AG04450 (cell line): Measurements from ENCODE around the gene RDM1. TPM values are rescaled to one million over a fixed set of nuclear protein-coding genes. Genes with fewer than 3 reads are reported as not detected.

Source experiments
- CTCF ChIA-PET: fragments of 300-600, 350-600 bp; formaldehyde crosslinking; extraction: SDS; loops from one replicate; lab custom pipeline; 2022; ENCODE audit warnings: antibody characterized with exemption, inconsistent platforms; lab: Charles Lee
- POLR2A ChIA-PET: fragments of 350-600 bp; formaldehyde crosslinking; extraction: SDS; loops from one replicate; lab custom pipeline; 2021; ENCODE audit warnings: antibody characterized with exemption, inconsistent platforms; lab: Yijun Ruan, JAX
- DNase-seq: peaks from one replicate; pipeline ENCODE4 v3.0.0-alpha.2; 2011; ENCODE audit warnings: low read depth, low spot score
- H3K27ac ChIP-seq: one replicate; pipeline ENCODE4 v1.5.1; 2012; ENCODE audit warnings: low read depth, low read length, control low read depth
- H3K27me3 ChIP-seq: one replicate; pipeline ENCODE4 v1.6.0; 2012; ENCODE audit warnings: low read length; ENCODE audit not compliant: control insufficient read depth, insufficient read depth
- H3K4me3 ChIP-seq: 2 replicates; pipeline ENCODE4 v1.5.1; 2011; ENCODE audit warnings: mild to moderate bottlenecking, low read depth, low read length, control low read depth
- H3K9me3 ChIP-seq: 2 replicates; pipeline ENCODE4 v1.5.1; 2012; ENCODE audit warnings: low read length; ENCODE audit not compliant: control insufficient read depth, insufficient read depth
- polyA plus RNA-seq: library from polyadenylated mRNA; depleted of rRNA; stranded (reverse); fragments of >200 nt; gene quantifications from 2 replicates; pipeline ENCODE4 v1.2.3, GENCODE V29; 2011
- TF ChIP-seq, protein P1 (sequence below): IDR thresholded peaks from 2 replicates; pipeline ENCODE4 v1.5.1; 2011; ENCODE audit warnings: low read depth, low read length, control low read depth, inconsistent platforms

Gene RDM1
- polyA plus RNA-seq, 1 experiment, result not detected

DNA sequence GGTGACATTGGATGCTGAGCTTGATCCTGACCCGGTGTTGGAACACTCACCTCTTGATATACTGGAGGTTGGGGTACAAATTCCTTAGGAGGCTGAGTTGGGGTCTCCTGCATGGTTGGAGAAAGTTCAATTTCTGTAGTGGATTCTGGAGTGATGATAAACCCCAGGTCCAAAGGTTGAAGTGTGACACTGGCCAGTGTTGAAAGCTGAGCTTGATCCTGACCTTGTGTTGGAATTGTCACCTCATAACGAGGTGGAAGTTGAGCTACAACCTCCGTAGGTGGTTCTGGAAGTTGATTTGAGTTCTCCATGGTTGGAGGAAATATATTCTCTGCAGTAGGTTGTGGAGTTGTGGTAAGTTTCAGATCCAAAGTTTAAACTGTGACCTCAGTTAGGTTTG, 21.2 kb downstream of the RDM1 start:
- H3K27me3 ChIP-seq, result peaks cover 3% of the 10 kb centered on the region
- H3K27ac ChIP-seq, result no peak overlapping the region
- H3K4me3 ChIP-seq, result no peak overlapping the region
- no peak for DNase-seq
- CTCF ChIA-PET, result no interaction called here
- TF ChIP-seq, protein P1, sequence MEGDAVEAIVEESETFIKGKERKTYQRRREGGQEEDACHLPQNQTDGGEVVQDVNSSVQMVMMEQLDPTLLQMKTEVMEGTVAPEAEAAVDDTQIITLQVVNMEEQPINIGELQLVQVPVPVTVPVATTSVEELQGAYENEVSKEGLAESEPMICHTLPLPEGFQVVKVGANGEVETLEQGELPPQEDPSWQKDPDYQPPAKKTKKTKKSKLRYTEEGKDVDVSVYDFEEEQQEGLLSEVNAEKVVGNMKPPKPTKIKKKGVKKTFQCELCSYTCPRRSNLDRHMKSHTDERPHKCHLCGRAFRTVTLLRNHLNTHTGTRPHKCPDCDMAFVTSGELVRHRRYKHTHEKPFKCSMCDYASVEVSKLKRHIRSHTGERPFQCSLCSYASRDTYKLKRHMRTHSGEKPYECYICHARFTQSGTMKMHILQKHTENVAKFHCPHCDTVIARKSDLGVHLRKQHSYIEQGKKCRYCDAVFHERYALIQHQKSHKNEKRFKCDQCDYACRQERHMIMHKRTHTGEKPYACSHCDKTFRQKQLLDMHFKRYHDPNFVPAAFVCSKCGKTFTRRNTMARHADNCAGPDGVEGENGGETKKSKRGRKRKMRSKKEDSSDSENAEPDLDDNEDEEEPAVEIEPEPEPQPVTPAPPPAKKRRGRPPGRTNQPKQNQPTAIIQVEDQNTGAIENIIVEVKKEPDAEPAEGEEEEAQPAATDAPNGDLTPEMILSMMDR, result no peak
- no peaks in the 10 kb centered on the region for H3K9me3 ChIP-seq
- POLR2A ChIA-PET, result no interaction called here

DNA sequence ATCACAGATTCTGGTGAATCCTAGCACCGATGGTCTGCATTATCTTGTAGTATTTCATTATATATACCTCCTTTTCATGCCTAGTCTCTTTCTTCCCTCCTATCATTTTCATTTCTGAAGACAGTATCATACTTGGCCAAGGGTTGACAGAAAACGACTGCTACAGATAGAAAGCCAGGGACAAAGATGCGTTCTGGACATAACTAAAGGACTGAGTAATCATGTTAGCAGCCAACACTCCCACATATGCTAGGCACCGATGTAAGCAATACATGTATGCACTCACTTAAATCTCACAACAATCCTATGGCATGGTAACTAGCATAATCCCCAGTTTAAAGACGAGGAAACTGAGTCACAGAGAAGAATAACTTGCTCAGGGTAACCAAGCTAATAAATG, 22.9 kb downstream of the RDM1 start:
- Histone ChIP-seq H3K27me3 (peaks cover 3% of the 10 kb centered on the region), H3K9me3 (no peaks in the 10 kb centered on the region), H3K27ac (no peak overlapping the region), H3K4me3 (no peak overlapping the region)
- no peak for DNase-seq
- TF ChIP-seq, protein P1, result no peak
- ChIA-PET CTCF (no interaction called here), POLR2A (interaction anchor here (1.1 kb wide), 1 partner anchor 98 kb away, joined by 3 read pairs; the partner anchor contains the start of gene TAF15)

DNA sequence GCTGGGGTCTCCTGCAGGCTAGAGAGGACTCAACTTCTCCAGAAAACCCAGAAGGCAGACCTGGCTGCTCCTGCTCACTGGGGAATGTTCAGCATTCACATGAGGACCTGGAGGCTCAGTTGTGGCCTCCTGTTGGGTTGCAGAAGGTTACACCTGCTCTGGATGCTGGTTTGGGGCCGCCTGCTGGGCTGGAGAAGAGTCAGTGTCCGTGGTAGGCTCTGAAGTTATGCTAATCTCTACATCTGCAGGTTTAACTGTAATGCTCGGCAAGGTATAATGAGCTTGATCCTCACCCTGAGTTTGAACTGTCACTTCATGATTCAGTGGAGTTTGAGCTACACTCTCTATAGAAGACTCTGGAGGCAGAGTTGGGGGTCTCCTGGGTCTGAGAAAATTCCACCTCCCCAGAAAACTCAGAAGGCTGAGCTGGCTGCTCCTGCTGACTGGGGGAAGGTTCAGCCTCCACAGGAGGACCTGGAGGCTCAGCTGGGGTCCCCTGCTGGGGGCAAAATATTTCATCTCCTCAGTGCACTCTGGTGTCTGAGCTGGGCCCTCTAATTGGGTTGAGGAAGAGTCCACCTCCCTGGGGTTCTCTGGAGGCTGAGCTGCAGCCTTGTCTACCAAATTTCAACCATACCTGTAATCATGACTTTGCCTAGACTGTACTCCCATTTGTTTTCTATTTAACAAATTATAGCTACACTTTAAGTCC, 23.5 kb downstream of the RDM1 start:
- TF ChIP-seq, protein P1, result no peak
- Histone ChIP-seq H3K4me3 (no peak overlapping the region), H3K27me3 (peaks cover 3% of the 10 kb centered on the region), H3K27ac (no peak overlapping the region), H3K9me3 (no peaks in the 10 kb centered on the region)
- DNase-seq, result no peak
- CTCF ChIA-PET, result no interaction called here
- POLR2A ChIA-PET, result interaction anchor here (1.1 kb wide), 1 partner anchor 98 kb away, joined by 3 read pairs; the partner anchor contains the start of gene TAF15

DNA sequence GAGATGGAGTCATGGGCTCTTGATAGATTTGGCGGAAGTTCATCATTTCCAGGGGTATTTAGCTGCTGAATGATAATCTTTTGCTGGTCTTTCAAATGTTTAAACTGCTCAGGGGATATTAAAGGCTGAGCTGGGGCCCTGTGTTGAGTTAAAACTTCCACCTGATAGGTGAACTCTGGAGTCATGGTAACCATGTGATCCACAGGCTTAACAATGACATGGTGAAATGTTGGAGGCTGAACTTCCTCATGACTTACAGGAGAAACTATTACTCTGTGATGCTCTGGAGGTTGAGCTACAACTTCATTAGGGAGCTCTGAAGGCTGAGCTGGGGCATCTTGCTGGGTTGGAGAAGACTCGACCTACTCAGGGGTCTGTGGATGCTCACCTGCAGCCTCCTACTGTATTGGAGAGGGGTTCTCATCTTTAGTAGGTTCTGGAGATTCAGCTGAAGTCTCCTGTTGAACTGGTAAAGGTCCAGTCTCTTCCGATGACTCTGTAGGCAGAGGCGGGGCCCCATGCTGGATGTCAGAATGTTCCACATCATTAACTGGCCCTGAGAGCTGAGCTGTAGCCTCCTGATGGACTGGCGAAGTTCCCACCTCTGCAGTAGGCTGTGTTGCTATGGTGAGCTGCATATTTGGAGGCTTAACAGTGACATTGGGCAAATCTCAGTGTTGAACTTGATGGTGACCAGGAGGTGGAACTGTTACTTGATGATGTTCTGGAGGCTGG, 24.2 kb downstream of the RDM1 start:
- POLR2A ChIA-PET, result interaction anchor here (1.1 kb wide), 1 partner anchor 97 kb away, joined by 3 read pairs; the partner anchor contains the start of gene TAF15
- TF ChIP-seq, protein P1, result no peak
- H3K27ac ChIP-seq, result no peak overlapping the region
- no peaks in the 10 kb centered on the region for H3K9me3 ChIP-seq
- peaks cover 3% of the 10 kb centered on the region for H3K27me3 ChIP-seq
- H3K4me3 ChIP-seq, result no peak overlapping the region
- CTCF ChIA-PET, result no interaction called here
- no peak for DNase-seq

DNA sequence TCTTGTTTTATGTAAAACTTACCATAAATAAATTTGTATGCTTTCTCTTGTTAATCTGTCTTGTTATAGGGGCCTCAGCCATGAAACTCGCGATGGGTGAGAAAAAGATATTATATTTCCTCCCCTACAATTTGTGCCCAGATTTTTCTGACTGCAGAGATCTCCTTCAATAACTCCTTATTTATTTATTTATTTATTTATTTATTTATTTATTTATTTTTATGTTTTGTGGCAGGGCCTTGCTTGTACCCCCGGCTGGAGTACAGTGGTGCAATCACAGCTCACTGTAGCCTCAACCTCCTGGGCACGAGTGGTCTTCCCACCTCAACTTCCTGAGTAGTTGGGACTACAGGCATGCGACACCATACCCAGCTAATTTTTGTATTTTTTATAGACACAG, 27.1 kb downstream of the RDM1 start:
- ChIA-PET CTCF (no interaction called here), POLR2A (interaction anchor here (0.6 kb wide), 1 partner anchor 44 kb away, joined by 3 read pairs; no protein-coding TSS in a partner anchor)
- Histone ChIP-seq H3K4me3 (no peak overlapping the region), H3K27ac (no peak overlapping the region), H3K9me3 (no peaks in the 10 kb centered on the region), H3K27me3 (peaks cover 5% of the 10 kb centered on the region)
- TF ChIP-seq, protein P1, result no peak
- no peak for DNase-seq
